GM23338 (cell line): ENCODE measurements around the gene DSE. TPM values are rescaled to one million over a fixed set of nuclear protein-coding genes. Genes with fewer than 3 reads are reported as not detected.

Experiments used
- ATAC-seq: fragments of 200-7000 bp; cut with Tn5 transposase; 3 replicates; pipeline ENCODE4 v1.9.1; 2020
- DNase-seq: peaks from one replicate; pipeline ENCODE4 v3.0.0-alpha.2; 2015; ENCODE audit warnings: low spot score
- H2AFZ ChIP-seq: fragments of 200-600 bp; sonication (generic); 2 replicates; pipeline ENCODE4 v1.8.0; 2016; ENCODE audit warnings: antibody characterized with exemption, mild to moderate bottlenecking, moderate library complexity
- H3F3A ChIP-seq: fragments of 200-600 bp; sonication (generic); replicated peaks from 2 replicates; pipeline ENCODE4 v1.8.0; 2017; ENCODE audit warnings: antibody characterized with exemption, mixed run types, low read depth
- H3K27ac ChIP-seq: fragments of 200-600 bp; sonication (generic); 2 replicates; pipeline ENCODE4 v1.6.1; 2016; ENCODE audit warnings: low read depth
- H3K27me3 ChIP-seq: fragments of 200-600 bp; sonication (generic); 2 replicates; pipeline ENCODE4 v1.8.0; 2016; ENCODE audit warnings: mild to moderate bottlenecking, mixed run types, moderate library complexity; ENCODE audit not compliant: insufficient read depth
- H3K36me3 ChIP-seq: fragments of 200-600 bp; sonication (generic); 2 replicates; pipeline ENCODE4 v1.8.0; 2016; ENCODE audit warnings: mild to moderate bottlenecking; ENCODE audit not compliant: insufficient read depth
- H3K4me1 ChIP-seq: fragments of 200-600 bp; sonication (generic); 2 replicates; pipeline ENCODE4 v1.8.0; 2016; ENCODE audit warnings: mild to moderate bottlenecking, moderate library complexity; ENCODE audit not compliant: insufficient read depth
- H3K4me2 ChIP-seq: fragments of 200-600 bp; sonication (generic); 2 replicates; pipeline ENCODE4 v1.7.1; 2017; ENCODE audit warnings: mixed run types
- H3K4me3 ChIP-seq: fragments of 200-600 bp; sonication (generic); 2 replicates; pipeline ENCODE4 v1.6.1; 2016; ENCODE audit warnings: mixed run types
- H3K79me2 ChIP-seq: fragments of 200-600 bp; sonication (generic); replicated peaks from 2 replicates; pipeline ENCODE4 v1.8.0; 2017; ENCODE audit warnings: mild to moderate bottlenecking; ENCODE audit not compliant: insufficient read depth
- H3K9me2 ChIP-seq: fragments of 200-600 bp; sonication (generic); 2 replicates; pipeline ENCODE4 v1.8.0; 2017; ENCODE audit not compliant: insufficient read depth
- H4K20me1 ChIP-seq: fragments of 200-600 bp; sonication (generic); replicated peaks from 2 replicates; pipeline ENCODE4 v1.8.0; 2017; ENCODE audit warnings: mild to moderate bottlenecking; ENCODE audit not compliant: insufficient read depth
- H3K27ac Mint-ChIP-seq: 2 replicates; pipeline ENCODE4 v1.8.0; 2020; ENCODE audit warnings: inconsistent platforms, mild to moderate bottlenecking, moderate library complexity, mixed read lengths
- H3K27me3 Mint-ChIP-seq: 3 replicates; pipeline ENCODE4 v1.8.0; 2022; ENCODE audit warnings: low read depth, mild to moderate bottlenecking, moderate library complexity, mixed read lengths, inconsistent platforms; ENCODE audit not compliant: insufficient read depth, poor library complexity
- H3K36me3 Mint-ChIP-seq: 3 replicates; pipeline ENCODE4 v1.8.0; 2021; ENCODE audit warnings: low read depth, mild to moderate bottlenecking, inconsistent platforms, moderate library complexity, mixed read lengths
- H3K4me1 Mint-ChIP-seq: 3 replicates; pipeline ENCODE4 v1.8.0; 2020; ENCODE audit warnings: mild to moderate bottlenecking, inconsistent platforms, mixed read lengths
- H3K4me3 Mint-ChIP-seq: 3 replicates; pipeline ENCODE4 v1.8.0; 2021; ENCODE audit warnings: moderate library complexity, mild to moderate bottlenecking, inconsistent platforms, mixed read lengths
- H3K9me3 Mint-ChIP-seq: 3 replicates; pipeline ENCODE4 v1.8.0; 2020; ENCODE audit warnings: moderate library complexity, mild to moderate bottlenecking, inconsistent platforms, mixed read lengths
- CREB1 ChIP-seq: fragments of 250-450 bp; sonication (Bioruptor Pico); IDR thresholded peaks from 2 replicates; pipeline ENCODE4 v1.5.0; 2020; ENCODE audit warnings: low read depth, mild to moderate bottlenecking, moderate library complexity
- CTCF ChIP-seq, 2 experiments: fragments of 200-600 bp in 1 of 2; sonication (generic) in 1 of 2; conservative IDR thresholded peaks; 2 replicates each; pipeline versions ENCODE4 v1.5.1 to v1.6.1; 2016 to 2017; ENCODE audit warnings: antibody characterized with exemption in 2 of 2, low read depth in 2 of 2, mild to moderate bottlenecking in 2 of 2, moderate library complexity in 1 of 2
- EZH2 ChIP-seq: fragments of 200-600 bp; sonication (generic); IDR thresholded peaks from one replicate; pipeline ENCODE4 v1.8.0; 2017; ENCODE audit warnings: antibody characterized with exemption, mild to moderate bottlenecking, low read depth; ENCODE audit not compliant: unreplicated experiment
- EZH2phosphoT487 ChIP-seq: fragments of 200-600 bp; sonication (generic); IDR thresholded peaks from one replicate; pipeline ENCODE4 v1.8.1; 2018; ENCODE audit warnings: antibody characterized with exemption; ENCODE audit not compliant: unreplicated experiment
- JUNB ChIP-seq: IDR thresholded peaks from one replicate; pipeline ENCODE4 v1.6.1; 2016; ENCODE audit warnings: antibody characterized with exemption; ENCODE audit not compliant: unreplicated experiment
- NANOG ChIP-seq: IDR thresholded peaks from 2 replicates; pipeline ENCODE4 v1.6.1; 2016; ENCODE audit warnings: antibody characterized with exemption, borderline replicate concordance
- POLR2AphosphoS5 ChIP-seq: IDR thresholded peaks from 2 replicates; pipeline ENCODE4 v1.6.1; 2016; ENCODE audit warnings: antibody characterized with exemption, low read depth
- STAT1 ChIP-seq: IDR thresholded peaks from one replicate; pipeline ENCODE4 v1.6.1; 2016; ENCODE audit warnings: antibody characterized with exemption; ENCODE audit not compliant: unreplicated experiment
- ZNF114 ChIP-seq: fragments of 250-450 bp; sonication (Bioruptor Pico); IDR thresholded peaks from 2 replicates; pipeline ENCODE4 v1.5.0; 2020; ENCODE audit warnings: mild to moderate bottlenecking, moderate library complexity
- ZNF331 ChIP-seq: fragments of 250-450 bp; sonication (Bioruptor Pico); IDR thresholded peaks from 2 replicates; pipeline ENCODE4 v1.5.0; 2020; ENCODE audit warnings: low read depth, mild to moderate bottlenecking, moderate library complexity
- ZNF462 ChIP-seq: fragments of 250-450 bp; sonication (Bioruptor Pico); IDR thresholded peaks from 2 replicates; pipeline ENCODE4 v1.5.0; 2020; ENCODE audit warnings: mild to moderate bottlenecking, moderate library complexity
- polyA plus RNA-seq: library from polyadenylated mRNA; unstranded; fragments of >200 nt; fragmentation: Nextera tagmentation; extraction: Ambion mirVana; gene quantifications from 2 replicates; pipeline ENCODE4 v1.2.1, GENCODE V29; 2016
- total RNA-seq: library from RNA; depleted of rRNA; stranded (reverse); fragments of >200 nt; shearing (Covaris generic); gene quantifications from 2 replicates; pipeline ENCODE4 v1.2.3, GENCODE V29; 2014
- TF ChIP-seq, protein P1 (sequence below): IDR thresholded peaks from one replicate; pipeline ENCODE4 v1.6.1; 2018; ENCODE audit warnings: antibody characterized with exemption; ENCODE audit not compliant: unreplicated experiment
- TF ChIP-seq, protein P2 (sequence below): IDR thresholded peaks from 2 replicates; pipeline ENCODE4 v1.6.1; 2016; ENCODE audit warnings: antibody characterized with exemption

Gene DSE
- total and polyA plus RNA-seq, 2 experiments from 2014 or later = 18.8 to 45.2 TPM

DNA sequence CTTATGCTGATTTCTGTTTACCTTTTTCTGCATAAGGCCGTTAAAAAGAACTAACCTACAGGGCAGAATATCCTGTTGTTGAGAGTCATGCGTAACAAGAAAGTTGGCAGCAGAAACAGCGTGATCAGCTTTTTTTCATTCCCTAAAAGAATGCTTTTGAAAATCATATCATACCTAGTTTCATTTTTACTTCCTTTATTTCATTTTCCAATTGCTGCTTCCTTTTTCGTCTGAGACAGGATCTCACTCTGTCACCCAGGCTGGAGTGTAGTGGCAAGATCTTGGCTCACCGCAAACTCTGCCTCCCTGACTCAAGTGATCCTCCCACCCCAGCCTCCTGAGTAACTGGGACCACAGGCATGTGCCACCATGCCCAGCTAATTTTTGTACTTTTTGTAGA is 94.5 kb downstream of the DSE start:
- ATAC-seq (no peak), DNase-seq (no peak)
- H3K27ac Mint-ChIP-seq = no peak overlapping the region
- Histone ChIP-seq H3K36me3 (no peaks in the 10 kb centered on the region), H3K79me2 (no peaks in the 10 kb centered on the region), H3K4me3 (no peak overlapping the region), H3K4me2 (no peak overlapping the region), H3F3A (peaks cover 4% of the 10 kb centered on the region), H3K27ac (no peak overlapping the region), H3K4me1 (no peaks in the 10 kb centered on the region; the same call in 1 of the 2 replicates), H3K9me2 (no peaks in the 10 kb centered on the region), H4K20me1 (no peaks in the 10 kb centered on the region), H2AFZ (peak overlapping the region; percentile 75), H3K27me3 (peaks cover 36% of the 10 kb centered on the region)
- H3K27me3 Mint-ChIP-seq = peaks cover 28% of the 10 kb centered on the region
- no peaks in the 10 kb centered on the region for H3K36me3 Mint-ChIP-seq
- H3K4me3 Mint-ChIP-seq = no peak overlapping the region
- H3K4me1 Mint-ChIP-seq = peaks cover 31% of the 10 kb centered on the region
- TF ChIP-seq STAT1 (no peak), ZNF331 (CRISPR knock-in tag) (no peak), EZH2 (no peak), CREB1 (CRISPR knock-in tag) (no peak), POLR2AphosphoS5 (no peak), ZNF462 (CRISPR knock-in tag) (no peak), EZH2phosphoT487 (no peak), ZNF114 (CRISPR knock-in tag) (no peak), NANOG (no peak), CTCF (conservative IDR thresholded peaks at IDR 0.05; ENCODE audit: low read depth in 2 of 2) (no peak), JUNB (no peak)
- TF ChIP-seq, protein P1, sequence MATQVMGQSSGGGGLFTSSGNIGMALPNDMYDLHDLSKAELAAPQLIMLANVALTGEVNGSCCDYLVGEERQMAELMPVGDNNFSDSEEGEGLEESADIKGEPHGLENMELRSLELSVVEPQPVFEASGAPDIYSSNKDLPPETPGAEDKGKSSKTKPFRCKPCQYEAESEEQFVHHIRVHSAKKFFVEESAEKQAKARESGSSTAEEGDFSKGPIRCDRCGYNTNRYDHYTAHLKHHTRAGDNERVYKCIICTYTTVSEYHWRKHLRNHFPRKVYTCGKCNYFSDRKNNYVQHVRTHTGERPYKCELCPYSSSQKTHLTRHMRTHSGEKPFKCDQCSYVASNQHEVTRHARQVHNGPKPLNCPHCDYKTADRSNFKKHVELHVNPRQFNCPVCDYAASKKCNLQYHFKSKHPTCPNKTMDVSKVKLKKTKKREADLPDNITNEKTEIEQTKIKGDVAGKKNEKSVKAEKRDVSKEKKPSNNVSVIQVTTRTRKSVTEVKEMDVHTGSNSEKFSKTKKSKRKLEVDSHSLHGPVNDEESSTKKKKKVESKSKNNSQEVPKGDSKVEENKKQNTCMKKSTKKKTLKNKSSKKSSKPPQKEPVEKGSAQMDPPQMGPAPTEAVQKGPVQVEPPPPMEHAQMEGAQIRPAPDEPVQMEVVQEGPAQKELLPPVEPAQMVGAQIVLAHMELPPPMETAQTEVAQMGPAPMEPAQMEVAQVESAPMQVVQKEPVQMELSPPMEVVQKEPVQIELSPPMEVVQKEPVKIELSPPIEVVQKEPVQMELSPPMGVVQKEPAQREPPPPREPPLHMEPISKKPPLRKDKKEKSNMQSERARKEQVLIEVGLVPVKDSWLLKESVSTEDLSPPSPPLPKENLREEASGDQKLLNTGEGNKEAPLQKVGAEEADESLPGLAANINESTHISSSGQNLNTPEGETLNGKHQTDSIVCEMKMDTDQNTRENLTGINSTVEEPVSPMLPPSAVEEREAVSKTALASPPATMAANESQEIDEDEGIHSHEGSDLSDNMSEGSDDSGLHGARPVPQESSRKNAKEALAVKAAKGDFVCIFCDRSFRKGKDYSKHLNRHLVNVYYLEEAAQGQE = no peak
- TF ChIP-seq, protein P2, sequence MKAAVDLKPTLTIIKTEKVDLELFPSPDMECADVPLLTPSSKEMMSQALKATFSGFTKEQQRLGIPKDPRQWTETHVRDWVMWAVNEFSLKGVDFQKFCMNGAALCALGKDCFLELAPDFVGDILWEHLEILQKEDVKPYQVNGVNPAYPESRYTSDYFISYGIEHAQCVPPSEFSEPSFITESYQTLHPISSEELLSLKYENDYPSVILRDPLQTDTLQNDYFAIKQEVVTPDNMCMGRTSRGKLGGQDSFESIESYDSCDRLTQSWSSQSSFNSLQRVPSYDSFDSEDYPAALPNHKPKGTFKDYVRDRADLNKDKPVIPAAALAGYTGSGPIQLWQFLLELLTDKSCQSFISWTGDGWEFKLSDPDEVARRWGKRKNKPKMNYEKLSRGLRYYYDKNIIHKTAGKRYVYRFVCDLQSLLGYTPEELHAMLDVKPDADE = no peak
- no peaks in the 10 kb centered on the region for H3K9me3 Mint-ChIP-seq
